Tibial artery (tissue), 4 donors: ENCODE data around the gene MAST4.

Source experiments
- DNase-seq, 2 donors: peaks; one replicate each; pipeline ENCODE4 v3.0.0-alpha.2; 2019
- H3K27ac ChIP-seq, 2 donors: fragments of 200-600 bp; sonication (generic) in 1 of 2; 1 replicate in 1 of 2; 2 replicates in 1 of 2; pipeline ENCODE4 v1.5.1; 2018 to 2019; ENCODE audit warnings: mild to moderate bottlenecking in 1 of 2
- H3K27me3 ChIP-seq, 2 donors: fragments of 200-600 bp; sonication (generic) in 1 of 2; one replicate each; pipeline versions ENCODE4 v1.5.1 to v1.6.0; 2016 to 2019
- H3K36me3 ChIP-seq, 3 donors: fragments of 200-600 bp; sonication (generic) in 2 of 3; one replicate each; pipeline ENCODE4 v1.5.1; 2016 to 2019; ENCODE audit warnings: mild to moderate bottlenecking in 2 of 3
- H3K4me1 ChIP-seq, 4 donors: fragments of 200-600 bp; sonication (generic) in 2 of 4; 1 replicate in 3 of 4; 2 replicates in 1 of 4; pipeline ENCODE4 v1.5.1; 2016 to 2019
- H3K4me3 ChIP-seq, 2 donors: fragments of 200-600 bp; sonication (generic) in 1 of 2; 1 replicate in 1 of 2; 2 replicates in 1 of 2; pipeline ENCODE4 v1.5.1; 2018 to 2019; ENCODE audit warnings: mild to moderate bottlenecking in 2 of 2
- H3K9me3 ChIP-seq, 3 donors: fragments of 200-600 bp; sonication (generic) in 1 of 3; one replicate each; pipeline ENCODE4 v1.5.1; 2016 to 2019
- intact Hi-C: fragments of 100-400 bp; cut with DNase I; formaldehyde crosslinking; loops from one replicate; pipeline ENCODE4 v1.15.0; 2023; ENCODE audit warnings: low total_unique reads
- TF ChIP-seq, protein P1 (sequence below), 2 experiments: fragments of 200-600 bp in 1 of 2; fragments of 450-650 bp in 1 of 2; IDR thresholded peaks; one replicate each; pipeline ENCODE4 v1.5.1; 2017 to 2019; ENCODE audit warnings: antibody characterized with exemption in 2 of 2, mild to moderate bottlenecking in 1 of 2, moderate library complexity in 1 of 2

Gene MAST4

GRCh38 chr5:66643387-66643786, 47.2 kb downstream of the MAST4 start:
- no peak overlapping the region for H3K4me3 ChIP-seq
- no peak overlapping the region for H3K27ac ChIP-seq
- no peaks in the 10 kb centered on the region for H3K36me3 ChIP-seq
- no peak for DNase-seq
- TF ChIP-seq, protein P1, sequence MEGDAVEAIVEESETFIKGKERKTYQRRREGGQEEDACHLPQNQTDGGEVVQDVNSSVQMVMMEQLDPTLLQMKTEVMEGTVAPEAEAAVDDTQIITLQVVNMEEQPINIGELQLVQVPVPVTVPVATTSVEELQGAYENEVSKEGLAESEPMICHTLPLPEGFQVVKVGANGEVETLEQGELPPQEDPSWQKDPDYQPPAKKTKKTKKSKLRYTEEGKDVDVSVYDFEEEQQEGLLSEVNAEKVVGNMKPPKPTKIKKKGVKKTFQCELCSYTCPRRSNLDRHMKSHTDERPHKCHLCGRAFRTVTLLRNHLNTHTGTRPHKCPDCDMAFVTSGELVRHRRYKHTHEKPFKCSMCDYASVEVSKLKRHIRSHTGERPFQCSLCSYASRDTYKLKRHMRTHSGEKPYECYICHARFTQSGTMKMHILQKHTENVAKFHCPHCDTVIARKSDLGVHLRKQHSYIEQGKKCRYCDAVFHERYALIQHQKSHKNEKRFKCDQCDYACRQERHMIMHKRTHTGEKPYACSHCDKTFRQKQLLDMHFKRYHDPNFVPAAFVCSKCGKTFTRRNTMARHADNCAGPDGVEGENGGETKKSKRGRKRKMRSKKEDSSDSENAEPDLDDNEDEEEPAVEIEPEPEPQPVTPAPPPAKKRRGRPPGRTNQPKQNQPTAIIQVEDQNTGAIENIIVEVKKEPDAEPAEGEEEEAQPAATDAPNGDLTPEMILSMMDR (IDR thresholded peaks at IDR 0.05), result no peak
- H3K9me3 ChIP-seq, result no peaks in the 10 kb centered on the region
- H3K27me3 ChIP-seq, result no peaks in the 10 kb centered on the region
- intact Hi-C loops, result no loop called here
- H3K4me1 ChIP-seq, result peaks cover 0 to 18% (median 5%) of the 10 kb centered on the region in 4 donors

DNA sequence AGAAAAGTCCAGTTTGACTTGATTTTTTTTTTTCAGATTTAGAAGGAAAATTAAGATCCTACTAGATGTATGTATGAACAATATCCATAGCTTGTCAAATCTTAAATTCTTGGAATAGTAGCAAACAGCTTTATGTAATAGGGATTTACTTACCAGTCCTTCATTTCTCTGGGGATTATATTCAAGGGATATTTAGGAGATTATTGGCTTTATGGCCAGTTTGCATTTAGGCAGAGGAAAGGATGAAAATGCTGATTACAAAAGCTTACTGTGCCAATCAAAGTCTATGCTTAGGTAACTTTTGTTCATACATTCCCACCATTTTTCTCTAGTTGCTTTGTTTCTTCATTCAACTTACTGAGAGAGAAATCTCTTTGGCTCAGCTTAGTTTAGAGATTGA, 47.9 kb downstream of the MAST4 start:
- no peaks in the 10 kb centered on the region for H3K27me3 ChIP-seq
- H3K9me3 ChIP-seq, result no peaks in the 10 kb centered on the region
- H3K4me3 ChIP-seq, result no peak overlapping the region
- peaks cover 0 to 23% (median 5%) of the 10 kb centered on the region in 4 donors for H3K4me1 ChIP-seq
- intact Hi-C loops, result no loop called here
- no peaks in the 10 kb centered on the region for H3K36me3 ChIP-seq
- TF ChIP-seq, protein P1 (IDR thresholded peaks at IDR 0.05), result no peak
- H3K27ac ChIP-seq, result no peak overlapping the region
- DNase-seq, result no peak

GRCh38 chr5:66645039-66645438, 48.8 kb downstream of the MAST4 start:
- DNase-seq, result no peak
- H3K27me3 ChIP-seq, result no peaks in the 10 kb centered on the region
- intact Hi-C loops, result no loop called here
- H3K4me1 ChIP-seq, result peaks cover 0 to 23% (median 5%) of the 10 kb centered on the region in 4 donors
- no peak overlapping the region for H3K4me3 ChIP-seq
- H3K27ac ChIP-seq, result no peak overlapping the region
- TF ChIP-seq, protein P1 (IDR thresholded peaks at IDR 0.05), result no peak
- H3K36me3 ChIP-seq, result no peaks in the 10 kb centered on the region
- H3K9me3 ChIP-seq, result no peaks in the 10 kb centered on the region

DNA sequence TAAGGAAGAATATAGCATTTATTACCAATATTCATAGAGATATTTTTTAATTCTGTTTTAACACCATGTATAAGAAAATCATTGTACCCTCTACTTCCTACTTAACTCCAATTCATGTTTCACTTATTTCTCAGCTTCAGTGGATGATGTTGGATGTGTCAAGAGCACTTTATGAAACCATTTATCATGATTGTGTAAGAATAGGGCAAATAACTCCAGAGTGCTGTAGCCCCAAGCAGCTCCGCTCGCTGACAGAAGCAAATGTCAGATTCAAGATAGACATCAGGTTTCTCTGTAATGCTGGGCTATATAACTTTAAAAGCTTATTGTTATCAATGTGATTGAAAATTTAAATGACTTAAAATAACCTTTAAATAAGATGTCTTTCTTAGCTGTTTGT, 50.4 kb downstream of the MAST4 start:
- H3K4me3 ChIP-seq, result no peak overlapping the region
- H3K27me3 ChIP-seq, result no peaks in the 10 kb centered on the region
- no peak for DNase-seq
- intact Hi-C loops, result no loop called here
- TF ChIP-seq, protein P1 (IDR thresholded peaks at IDR 0.05), result no peak
- no peaks in the 10 kb centered on the region for H3K9me3 ChIP-seq
- H3K27ac ChIP-seq, result no peak overlapping the region
- peaks cover 0 to 23% (median 5%) of the 10 kb centered on the region in 4 donors for H3K4me1 ChIP-seq
- H3K36me3 ChIP-seq, result no peaks in the 10 kb centered on the region

DNA sequence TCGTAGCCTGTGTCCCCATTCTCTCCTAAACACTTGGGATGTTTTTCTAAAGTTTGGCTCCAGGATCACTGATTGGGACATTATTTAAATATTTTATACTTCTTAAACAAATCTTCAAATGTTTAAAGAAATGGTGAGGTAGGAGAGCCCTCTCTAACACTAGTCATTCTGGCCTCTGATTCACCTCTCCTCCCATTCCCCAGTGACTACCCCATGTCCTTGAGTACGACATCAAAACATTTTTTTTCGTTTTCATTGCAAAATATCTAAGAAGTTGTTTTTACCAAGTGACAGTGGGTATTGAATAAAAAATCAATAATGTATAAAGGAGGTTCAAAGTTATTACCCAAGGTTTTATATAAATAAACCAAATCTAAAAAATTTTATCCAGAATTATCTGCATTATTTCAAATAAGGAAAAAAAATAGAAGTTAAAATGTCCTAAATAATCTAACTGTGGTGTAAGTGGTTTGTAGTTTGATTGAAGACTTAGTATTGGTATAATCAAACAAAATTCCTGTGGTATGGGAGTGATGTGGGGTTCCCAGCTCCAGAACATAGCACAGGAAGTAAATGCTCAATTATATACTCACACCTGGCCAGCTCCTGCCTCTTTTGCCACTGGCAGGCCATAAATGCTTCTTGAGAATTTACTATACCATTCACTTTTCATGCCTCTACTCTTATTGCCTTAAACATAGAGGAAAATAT, 51.1 kb downstream of the MAST4 start:
- no peak for DNase-seq
- Histone ChIP-seq H3K4me3 (no peak overlapping the region), H3K27me3 (no peaks in the 10 kb centered on the region), H3K36me3 (no peaks in the 10 kb centered on the region), H3K9me3 (no peaks in the 10 kb centered on the region), H3K4me1 (peaks cover 0 to 23% (median 5%) of the 10 kb centered on the region in 4 donors), H3K27ac (no peak overlapping the region)
- intact Hi-C loops, result no loop called here
- TF ChIP-seq, protein P1 (IDR thresholded peaks at IDR 0.05), result no peak
